LNCAP (cell line): ENCODE data around the gene IQCF2.

Experiments
- CTCF ChIP-seq: fragments of 450-650 bp; IDR thresholded peaks from 2 replicates; pipeline ENCODE4 v1.5.1; 2017; ENCODE audit warnings: mild to moderate bottlenecking

Gene IQCF2

GRCh38 chr3:51904034-51904823, 42.8 kb downstream of the IQCF2 start:
- TF ChIP-seq CTCF, result no peak

- no peak for TF ChIP-seq CTCF
Observed at GRCh38 chr3:51908026-51908425, 46.6 kb downstream of the IQCF2 start.
